ENCODE results near the gene LCLAT1.

LCLAT1 gene

GRCh38 chr2:30692829-30693275 lies 245.8 kb downstream of the LCLAT1 start:
- no peak for DNase-seq (ENCODE audit: low read depth, low spot score)

Measured in smooth muscle cell of the brain vasculature (primary cell).